GM19099 (cell line): ENCODE data around the gene RIPK1.

Experiments
- POLR2A ChIP-seq: IDR thresholded peaks from 3 replicates; pipeline ENCODE4 v1.6.1; 2011; ENCODE audit warnings: low read depth; ENCODE audit not compliant: insufficient read length; ENCODE audit errors: extremely low read depth

Gene RIPK1

GRCh38 chr6:3124667-3125066 lies 56.4 kb downstream of the RIPK1 start:
- TF ChIP-seq POLR2A, result no peak

DNA sequence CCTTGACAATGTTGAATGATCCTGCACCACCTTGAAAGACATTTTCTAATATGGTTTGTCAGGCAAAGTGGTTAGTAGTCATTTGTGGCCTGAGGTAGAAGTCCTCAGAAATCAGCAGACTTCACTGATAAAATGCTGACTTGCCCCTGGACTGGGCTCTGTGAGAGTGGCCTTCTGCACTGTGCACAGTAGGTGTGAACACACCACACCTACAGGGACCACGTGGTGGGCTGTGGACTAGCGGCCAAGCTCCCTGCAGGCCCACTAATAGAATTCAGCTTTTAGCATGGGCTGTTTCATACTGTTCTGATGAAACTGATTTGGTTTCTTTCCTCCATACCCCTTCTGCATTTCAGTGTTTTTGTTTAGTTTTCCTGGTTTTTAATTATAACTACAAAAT lies 57.5 kb downstream of the RIPK1 start:
- no peak for TF ChIP-seq POLR2A

DNA sequence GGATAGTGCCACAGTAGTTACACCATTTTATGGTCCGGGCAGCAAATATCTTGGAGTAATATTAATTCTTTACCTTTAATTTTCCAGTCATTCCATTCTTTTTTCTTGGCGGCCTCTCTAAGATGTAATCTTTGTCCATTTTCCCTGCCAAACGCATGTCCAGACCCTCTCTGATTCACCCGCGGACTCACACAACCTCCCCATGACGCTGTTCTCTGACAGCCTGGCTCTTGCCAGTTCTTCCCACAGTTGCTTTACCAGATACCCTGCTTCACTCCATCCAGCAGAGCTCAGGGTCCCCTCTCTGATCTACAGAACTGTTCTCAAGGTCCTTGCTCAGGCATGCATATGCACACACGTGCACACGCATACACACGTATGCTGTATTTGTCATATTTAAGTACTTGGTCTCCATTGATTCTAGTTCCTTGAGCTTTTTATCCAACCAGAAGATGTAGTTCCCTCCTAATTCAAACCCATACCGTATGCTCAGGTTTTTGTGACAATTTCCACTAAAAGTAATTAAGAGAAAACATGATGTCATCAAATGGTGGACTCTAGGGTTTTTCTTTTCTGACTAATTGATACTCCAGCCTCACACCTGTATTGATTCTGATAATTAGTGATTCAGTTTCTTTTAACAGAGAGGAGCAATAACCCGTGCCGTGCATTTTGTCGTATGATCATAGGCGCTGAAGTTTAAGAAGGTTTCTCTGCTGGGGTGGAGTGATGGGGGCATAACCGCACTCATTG lies 60.2 kb downstream of the RIPK1 start:
- TF ChIP-seq POLR2A, result no peak

- TF ChIP-seq POLR2A, result no peak
Measured at GRCh38 chr6:3131695-3132094, 63.4 kb downstream of the RIPK1 start.

GRCh38 chr6:3133515-3133914 lies 65.2 kb downstream of the RIPK1 start:
- no peak for TF ChIP-seq POLR2A

DNA sequence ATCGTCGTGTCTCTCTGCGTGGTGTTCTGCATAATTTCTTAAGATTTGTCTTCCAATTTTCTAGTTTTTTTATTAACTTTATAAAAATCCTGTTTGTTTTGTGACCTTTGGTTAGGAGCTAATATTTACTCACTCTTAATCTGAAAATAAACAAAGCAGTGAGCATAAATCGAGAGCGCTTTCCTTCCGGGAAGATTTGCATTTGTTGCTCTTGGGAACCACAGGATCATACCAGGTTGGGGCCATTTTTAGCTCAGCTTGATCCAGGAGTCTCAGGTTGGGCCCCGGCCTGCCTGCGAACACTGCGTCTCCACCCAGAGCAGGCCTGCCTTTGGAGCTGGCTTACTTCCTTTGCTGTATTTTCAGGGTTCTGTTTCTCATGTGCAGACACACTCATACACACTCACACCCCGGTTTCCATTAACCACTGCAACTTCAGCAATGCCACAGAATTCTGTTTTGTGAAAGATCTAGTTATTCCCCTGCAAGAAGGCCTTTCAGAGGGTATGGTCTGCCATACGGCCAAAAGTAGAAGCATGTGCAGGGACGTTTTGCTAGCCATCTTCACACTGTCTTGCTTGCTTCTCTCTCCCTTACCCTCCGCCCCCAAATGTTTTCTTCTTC lies 67.5 kb downstream of the RIPK1 start:
- TF ChIP-seq POLR2A, result no peak

GRCh38 chr6:3136292-3137011 lies 68.2 kb downstream of the RIPK1 start:
- TF ChIP-seq POLR2A, result no peak

DNA sequence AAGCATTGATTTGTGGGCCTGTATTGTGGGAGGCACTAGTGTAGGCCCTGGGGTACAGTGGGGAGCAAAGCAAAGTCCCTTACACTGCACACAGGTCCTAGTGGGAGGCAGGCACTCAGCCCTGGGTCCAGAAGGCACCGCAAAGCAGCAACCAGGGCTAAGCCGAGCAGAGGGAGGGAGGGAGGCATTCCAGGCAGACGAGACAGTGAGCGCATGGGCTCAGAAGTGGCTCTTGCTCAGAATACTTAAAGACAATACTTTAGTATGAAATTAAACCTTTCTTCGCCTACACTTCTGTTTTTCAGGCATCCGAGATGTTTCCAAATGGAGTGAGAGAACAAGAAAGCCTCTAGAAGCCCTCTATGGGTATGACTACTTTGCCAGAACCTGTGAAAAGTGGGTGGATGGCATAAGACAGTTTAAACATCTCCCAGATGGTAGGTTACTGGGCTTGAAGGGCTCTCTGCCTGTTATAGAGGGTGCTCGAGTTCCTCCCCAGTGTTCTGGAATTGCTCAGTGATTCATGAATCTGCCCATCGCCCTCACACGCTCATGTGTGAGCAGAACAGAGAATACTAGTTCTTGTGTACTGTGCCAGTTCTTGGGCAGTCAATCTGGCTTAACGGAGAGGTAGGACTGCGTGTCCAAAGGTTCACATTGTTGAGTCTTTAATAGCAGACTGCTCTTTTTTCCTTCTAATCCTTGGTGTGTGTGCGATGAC lies 68.9 kb downstream of the RIPK1 start:
- no peak for TF ChIP-seq POLR2A

- TF ChIP-seq POLR2A, result no peak
Measured at GRCh38 chr6:3138341-3138740, 70.0 kb downstream of the RIPK1 start.

- no peak for TF ChIP-seq POLR2A
Measured at GRCh38 chr6:3139090-3139903, 71.0 kb downstream of the RIPK1 start.

- no peak for TF ChIP-seq POLR2A
Measured at GRCh38 chr6:3140201-3140600, 71.9 kb downstream of the RIPK1 start.

- no peak for TF ChIP-seq POLR2A
Measured at GRCh38 chr6:3142536-3142935, 74.2 kb downstream of the RIPK1 start.

DNA sequence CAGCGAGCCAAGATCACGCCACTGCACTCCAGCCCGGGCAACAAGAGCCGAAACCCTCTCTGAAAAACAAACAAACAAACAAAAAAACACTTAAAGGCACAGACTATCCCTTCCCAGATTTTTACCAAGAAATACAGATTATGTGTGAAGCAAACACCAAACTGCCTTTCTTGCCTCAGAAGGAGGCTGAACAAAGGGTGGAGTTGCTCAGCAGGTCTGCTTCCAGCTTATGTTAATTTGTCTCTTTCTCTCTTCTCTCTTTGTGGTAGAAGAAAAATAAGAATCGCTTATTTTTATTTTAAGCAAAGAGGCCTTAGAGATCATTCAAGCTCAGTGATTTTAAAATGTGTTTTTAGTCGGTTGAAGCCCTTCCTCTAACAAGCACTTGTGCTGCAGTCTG lies 74.9 kb downstream of the RIPK1 start:
- TF ChIP-seq POLR2A, result no peak

DNA sequence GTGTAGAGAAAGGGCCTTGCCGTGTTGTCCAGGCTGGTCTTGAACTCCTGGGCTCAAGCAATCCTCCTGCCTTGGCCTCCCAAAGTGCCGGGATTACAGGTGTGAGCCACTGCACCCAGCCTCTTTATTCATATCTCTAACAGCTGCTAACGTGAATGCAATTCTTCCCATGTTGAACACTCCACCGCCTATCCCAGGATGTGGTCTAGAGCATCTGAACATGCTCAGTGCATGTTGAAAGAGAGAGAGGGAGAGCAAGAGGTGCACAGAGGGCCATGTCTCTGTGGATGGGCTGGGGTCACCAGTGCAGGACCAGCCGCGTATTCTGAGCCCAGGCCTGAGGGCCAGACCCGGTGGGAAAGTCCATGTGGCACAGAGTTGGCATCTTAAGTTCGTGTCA lies 76.3 kb downstream of the RIPK1 start:
- no peak for TF ChIP-seq POLR2A
